ENCODE results near the gene FRMD5.
A peak's percentile ranks its signal among the peaks of the same experiment; 100 is the strongest.

FRMD5 gene

GRCh38 chr15:43974852-43975251 is 220.2 kb downstream of the FRMD5 start:
- DNase-seq (ENCODE audit: low spot score), result no peak

GRCh38 chr15:43969802-43970375 is 225.2 kb downstream of the FRMD5 start:
- DNase-seq (ENCODE audit: low spot score), result no peak

GRCh38 chr15:43968551-43968950 is 226.5 kb downstream of the FRMD5 start:
- DNase-seq (ENCODE audit: low spot score), result no peak

GRCh38 chr15:43966646-43967045 is 228.4 kb downstream of the FRMD5 start:
- no peak for DNase-seq (ENCODE audit: low spot score)

GRCh38 chr15:43958861-43959330 is 236.2 kb downstream of the FRMD5 start:
- peak; percentile 27 for DNase-seq (ENCODE audit: low spot score)

- DNase-seq (ENCODE audit: low spot score), result no peak
Observed at GRCh38 chr15:43957724-43958123, 237.3 kb downstream of the FRMD5 start.

- DNase-seq (ENCODE audit: low spot score), result no peak
Observed at GRCh38 chr15:43955140-43955539, 239.9 kb downstream of the FRMD5 start.

GRCh38 chr15:43954181-43954621 is 240.9 kb downstream of the FRMD5 start:
- no peak for DNase-seq (ENCODE audit: low spot score)

- no peak for DNase-seq (ENCODE audit: low spot score)
Observed at GRCh38 chr15:43953402-43953801, 241.7 kb downstream of the FRMD5 start.

GRCh38 chr15:43950531-43950930 is 244.5 kb downstream of the FRMD5 start:
- DNase-seq (ENCODE audit: low spot score), result no peak

- DNase-seq (ENCODE audit: low spot score), result no peak
Observed at GRCh38 chr15:43948691-43949325, 246.3 kb downstream of the FRMD5 start.

GRCh38 chr15:43943511-43943910 is 251.6 kb downstream of the FRMD5 start:
- DNase-seq (ENCODE audit: low spot score), result no peak

- DNase-seq (ENCODE audit: low spot score), result no peak
Observed at GRCh38 chr15:43942194-43942593, 252.9 kb downstream of the FRMD5 start.

GRCh38 chr15:43941555-43941954 is 253.5 kb downstream of the FRMD5 start:
- DNase-seq (ENCODE audit: low spot score), result no peak

GRCh38 chr15:43941071-43941470 is 254.0 kb downstream of the FRMD5 start:
- no peak for DNase-seq (ENCODE audit: low spot score)

- peak; percentile 16 for DNase-seq (ENCODE audit: low spot score)
Observed at GRCh38 chr15:43939070-43939469, 256.0 kb downstream of the FRMD5 start.

GRCh38 chr15:43934480-43934879 is 260.6 kb downstream of the FRMD5 start:
- no peak for DNase-seq (ENCODE audit: low spot score)

GRCh38 chr15:43932907-43933306 is 262.2 kb downstream of the FRMD5 start:
- peak; percentile 45 for DNase-seq (ENCODE audit: low spot score)

GRCh38 chr15:43931790-43932435 is 263.2 kb downstream of the FRMD5 start:
- no peak for DNase-seq (ENCODE audit: low spot score)

- DNase-seq (ENCODE audit: low spot score), result no peak
Observed at GRCh38 chr15:43931119-43931518, 264.0 kb downstream of the FRMD5 start.

GRCh38 chr15:43930556-43930955 is 264.5 kb downstream of the FRMD5 start:
- no peak for DNase-seq (ENCODE audit: low spot score)

GRCh38 chr15:43930079-43930478 is 265.0 kb downstream of the FRMD5 start:
- DNase-seq (ENCODE audit: low spot score), result no peak

GRCh38 chr15:43928152-43928551 is 266.9 kb downstream of the FRMD5 start:
- no peak for DNase-seq (ENCODE audit: low spot score)
